HG03196 (cell line): ENCODE data around the gene SLC19A2.
"Not testable (repeated sequence)": the region's sequence is repeated elsewhere in the genome, so short reads cannot be mapped to it uniquely, and the experiment has no call there.

ENCODE experiments used
- ATAC-seq: cut with Tn5 transposase; IDR thresholded peaks from one replicate; pipeline ENCODE4 v1.9.1; 2021; ENCODE audit not compliant: unreplicated experiment

Gene SLC19A2

DNA sequence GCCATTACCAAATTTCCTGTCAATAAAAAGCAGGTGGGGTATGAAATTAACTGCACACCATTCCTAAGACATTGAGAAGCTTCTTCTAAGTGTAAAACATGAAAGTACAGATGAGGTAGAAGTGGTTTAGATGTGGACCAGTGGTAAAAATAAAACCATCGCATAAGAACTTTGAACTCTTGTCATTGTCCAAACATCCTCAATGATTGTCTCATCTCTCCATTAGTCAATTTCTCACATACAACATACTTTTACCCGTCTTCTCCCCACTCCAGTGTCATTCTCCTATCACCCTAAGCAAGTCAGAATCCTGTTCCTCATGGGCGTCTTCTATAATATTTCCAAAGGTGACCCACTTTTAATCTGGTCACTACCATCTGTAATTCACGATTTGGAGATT lies 24.3 kb upstream of the SLC19A2 start:
- no peak for ATAC-seq

- ATAC-seq, result no peak
These were observed 23.6 kb upstream of the SLC19A2 start for GRCh38 chr1:169509354-169509753.

DNA sequence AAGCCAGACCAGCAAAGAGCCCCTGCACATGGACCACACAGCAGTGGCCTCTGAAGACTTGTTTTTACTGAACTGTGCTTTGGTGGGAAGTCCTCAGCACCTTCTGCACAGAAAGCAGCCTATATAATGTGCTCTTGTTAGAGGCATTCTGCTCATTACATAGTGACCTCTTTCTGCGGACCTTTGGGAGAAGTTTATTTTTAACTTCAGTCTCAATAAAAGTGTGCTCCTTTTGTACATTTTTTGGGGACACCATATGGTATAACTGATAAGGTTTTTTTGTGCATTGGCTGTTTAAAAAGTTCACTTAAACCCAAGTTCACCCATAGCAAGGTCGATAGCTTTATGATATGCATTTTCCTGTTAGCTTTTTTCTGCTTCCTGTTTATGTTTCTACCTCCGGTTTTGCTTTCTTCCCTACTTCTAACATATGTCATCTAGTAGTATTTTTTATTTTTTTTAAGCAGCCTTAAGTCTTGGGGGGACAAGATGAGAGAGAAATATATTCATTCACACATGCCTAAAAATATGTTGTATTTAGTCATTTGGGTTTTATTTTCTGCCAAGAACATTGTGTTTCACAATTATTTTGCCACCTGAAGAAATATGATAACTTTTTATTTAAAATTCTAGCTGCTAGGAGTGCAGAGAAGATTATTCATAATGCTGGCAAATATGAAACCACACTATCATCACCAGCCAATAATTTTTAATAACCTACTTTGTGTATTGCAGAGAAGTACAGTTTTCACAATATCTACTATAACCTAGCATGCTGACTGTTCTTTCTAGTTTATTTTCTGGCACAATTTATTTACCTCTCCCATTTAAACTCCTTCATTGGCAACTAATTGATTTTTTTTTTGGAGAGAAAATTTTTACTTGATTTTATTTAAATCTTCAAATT lies 22.9 kb upstream of the SLC19A2 start:
- ATAC-seq, result no peak

DNA sequence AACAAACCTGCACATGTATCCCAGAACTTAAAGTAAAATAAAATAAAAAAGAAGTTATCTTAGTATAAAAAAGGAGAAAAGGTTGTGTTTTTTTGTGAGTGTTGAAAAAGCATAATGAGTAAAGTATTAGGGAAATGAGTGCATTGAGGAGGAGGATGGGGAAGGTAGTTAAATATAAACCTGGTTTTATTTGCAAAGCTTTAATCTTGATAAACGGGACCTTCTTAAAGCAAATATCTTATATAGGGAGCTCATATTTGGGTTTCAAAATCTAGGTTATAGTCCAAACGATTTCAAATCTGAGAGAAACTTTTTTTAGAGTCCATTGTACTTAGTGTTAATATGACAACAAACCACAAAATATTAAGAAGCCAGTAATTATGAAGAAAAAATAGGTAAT lies 21.7 kb upstream of the SLC19A2 start:
- no peak for ATAC-seq

DNA sequence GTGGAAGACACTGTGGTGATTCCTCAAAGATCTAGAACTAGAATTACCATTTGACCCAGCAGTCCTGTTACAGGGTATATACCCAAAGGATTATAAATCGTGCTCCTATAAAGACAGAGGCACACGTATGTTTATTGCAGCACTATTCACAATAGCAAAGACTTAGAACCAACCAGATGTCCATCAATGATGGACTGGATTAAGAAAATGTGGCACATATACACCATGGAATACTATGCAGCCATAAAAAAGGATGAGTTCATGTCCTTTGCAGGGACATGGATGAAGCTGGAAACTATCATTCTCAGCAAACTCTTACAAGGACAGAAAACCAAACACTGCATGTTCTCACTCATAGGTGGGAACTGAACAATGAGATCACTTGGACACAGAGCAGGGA lies 17.9 kb upstream of the SLC19A2 start:
- not testable (repeated sequence) for ATAC-seq

GRCh38 chr1:169499807-169500206 lies 14.1 kb upstream of the SLC19A2 start:
- no peak for ATAC-seq

- no peak for ATAC-seq
These were observed 11.6 kb upstream of the SLC19A2 start for GRCh38 chr1:169497317-169497716.

DNA sequence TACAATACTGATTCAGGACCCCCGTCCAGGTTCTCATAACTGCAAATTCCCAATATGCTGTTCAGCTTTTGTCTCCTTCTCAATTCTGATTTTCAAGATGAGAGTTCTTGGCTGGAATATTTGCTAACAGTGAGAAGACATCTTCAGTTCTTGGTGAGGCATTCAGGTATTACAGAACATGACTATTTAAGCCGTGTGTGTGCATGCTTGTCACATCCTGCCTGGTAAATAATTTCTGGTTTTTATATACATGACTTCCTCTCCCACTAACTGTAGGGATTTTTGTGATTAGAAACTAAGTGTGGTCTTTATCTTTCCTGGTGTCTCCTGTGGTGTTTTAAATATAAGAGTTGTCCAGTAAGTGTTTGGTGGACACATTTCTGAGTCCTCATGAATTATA lies 10.2 kb upstream of the SLC19A2 start:
- no peak for ATAC-seq

GRCh38 chr1:169495046-169495775 lies 9.5 kb upstream of the SLC19A2 start:
- ATAC-seq, result no peak

GRCh38 chr1:169494343-169494742 lies 8.6 kb upstream of the SLC19A2 start:
- no peak for ATAC-seq

GRCh38 chr1:169493251-169493650 lies 7.5 kb upstream of the SLC19A2 start:
- ATAC-seq, result no peak

DNA sequence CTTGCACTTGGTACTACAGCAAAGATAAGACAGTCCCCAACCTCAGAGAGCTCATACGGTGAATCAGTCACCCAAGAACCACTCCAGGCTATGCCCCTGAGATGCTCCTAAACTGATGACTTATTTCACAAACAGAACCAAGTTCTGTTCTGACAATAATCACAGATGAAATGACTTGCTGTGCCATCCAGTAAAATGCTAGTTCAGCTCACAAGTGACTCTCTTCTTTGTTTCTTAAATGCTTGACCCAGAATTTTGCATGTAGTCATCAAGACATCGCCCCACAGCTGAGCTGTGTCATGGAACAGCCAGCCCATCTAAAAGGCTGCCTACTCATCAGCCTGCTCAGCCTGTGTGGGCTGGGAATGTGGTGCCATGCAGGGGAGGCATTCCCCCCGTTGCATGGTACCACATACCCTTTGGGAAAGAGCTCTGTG lies 6.1 kb upstream of the SLC19A2 start:
- peak; percentile 49 for ATAC-seq

DNA sequence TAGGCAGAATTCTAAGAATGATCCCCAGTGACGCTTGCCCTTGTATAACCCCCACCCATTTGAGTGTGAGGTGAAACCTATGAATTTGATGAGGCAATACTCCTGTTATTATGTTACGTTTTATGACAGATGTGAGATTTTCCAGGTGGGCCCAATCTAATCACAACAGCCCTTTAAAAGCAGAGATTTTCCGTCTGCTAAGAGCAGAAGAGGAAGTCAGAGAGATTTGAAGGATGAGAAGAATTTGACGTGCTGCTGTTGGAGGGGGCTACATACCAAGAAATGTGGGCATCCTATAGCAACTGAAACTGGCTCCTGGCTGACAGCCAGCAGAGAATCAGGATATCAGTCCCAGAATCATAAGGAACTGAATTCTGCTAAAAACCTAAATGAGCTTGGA lies 2.4 kb upstream of the SLC19A2 start:
- no peak for ATAC-seq

DNA sequence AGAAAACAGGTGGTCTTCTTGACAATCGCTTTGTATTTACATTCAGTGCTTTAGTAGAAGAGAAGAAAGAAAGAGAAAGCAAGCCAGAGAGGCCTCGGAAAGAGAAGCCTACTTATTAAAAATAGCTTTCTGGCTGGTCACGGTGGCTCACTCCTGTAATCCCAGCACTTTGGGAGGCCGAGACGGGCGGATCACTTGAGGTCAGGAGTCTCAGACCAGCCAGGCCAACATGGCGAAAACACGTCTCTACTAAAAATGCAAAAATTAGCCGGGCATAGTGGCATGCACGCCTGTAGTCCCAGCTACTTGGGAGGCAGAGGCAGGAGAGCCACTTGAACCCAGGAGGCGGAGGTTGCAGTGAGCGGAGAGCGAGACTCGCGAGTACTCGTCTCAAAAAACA lies 1.8 kb upstream of the SLC19A2 start:
- ATAC-seq, result no peak

DNA sequence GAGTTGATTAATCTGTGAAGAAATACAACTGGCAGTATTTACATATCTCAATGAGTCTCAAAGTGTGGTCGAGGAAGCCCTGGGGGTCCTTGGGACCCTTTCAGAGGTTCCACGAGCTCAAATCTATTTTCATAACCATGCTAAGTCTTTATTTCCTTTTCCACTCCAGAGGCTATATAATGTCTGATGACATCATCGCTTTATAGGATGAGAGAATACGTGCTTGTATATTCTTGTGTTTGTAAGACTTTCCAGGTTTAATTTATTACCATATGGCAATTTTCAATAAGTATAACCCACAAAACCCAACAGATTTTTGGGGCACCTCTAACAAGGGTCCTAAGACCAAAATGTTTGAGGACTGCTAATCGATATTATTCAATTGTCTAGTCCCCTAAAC lies 1.4 kb upstream of the SLC19A2 start:
- no peak for ATAC-seq

GRCh38 chr1:169486281-169487051 lies 722 bp upstream of the SLC19A2 start:
- no peak for ATAC-seq

DNA sequence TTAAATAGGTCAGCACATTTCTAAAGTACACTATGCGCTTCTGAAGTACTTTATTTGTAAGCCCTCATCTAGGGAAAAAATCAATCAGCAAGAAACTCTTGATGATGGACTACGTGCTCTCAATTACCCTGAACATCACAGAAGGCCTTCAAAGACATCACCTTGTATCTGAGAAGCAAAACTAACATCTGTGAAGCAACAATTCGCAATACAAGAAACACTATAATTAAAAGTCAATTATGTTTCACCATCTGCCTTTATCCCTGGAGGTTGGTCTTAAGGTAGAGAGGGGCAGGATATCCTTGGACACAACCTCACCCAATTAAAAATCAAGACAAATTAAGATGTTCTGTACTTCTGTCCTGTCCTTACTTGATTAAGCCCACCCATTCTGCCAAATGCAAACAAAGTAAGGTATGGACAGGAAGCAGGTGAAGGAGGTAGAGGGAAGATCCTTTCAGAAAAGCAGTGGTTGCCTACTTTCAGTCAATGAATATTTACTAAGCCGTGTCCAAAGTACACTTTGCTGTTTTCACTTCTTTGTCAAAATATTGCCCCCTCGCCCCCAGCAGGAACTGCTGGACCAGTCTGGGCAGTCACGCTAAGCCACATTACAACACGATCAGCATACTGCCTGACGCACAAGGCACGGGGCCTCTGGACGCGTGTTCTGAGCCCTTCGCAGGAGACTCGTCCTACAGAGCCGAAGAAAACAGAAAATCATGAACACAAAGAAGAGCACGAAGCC lies 887 bp downstream of the SLC19A2 start:
- ATAC-seq, result peak; percentile 12

DNA sequence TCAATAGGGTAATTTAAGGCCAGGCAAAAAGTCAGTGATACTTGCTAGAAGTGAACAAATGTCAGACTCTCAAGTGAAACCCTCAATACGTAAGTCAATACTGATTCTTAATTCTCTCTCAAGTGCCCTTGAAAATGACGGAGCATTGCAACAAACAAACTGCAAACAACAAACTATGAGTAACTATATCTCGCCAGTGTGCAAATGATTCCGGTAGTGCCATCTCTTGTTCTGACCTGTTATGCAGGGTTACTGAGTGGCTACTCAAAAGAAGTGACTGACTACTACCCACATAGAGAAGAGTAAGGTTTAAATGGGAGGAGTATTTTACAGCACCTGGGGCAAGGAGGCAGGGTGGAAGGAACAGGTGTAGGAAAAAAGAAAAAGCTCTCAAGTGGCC lies 1.6 kb downstream of the SLC19A2 start:
- ATAC-seq, result no peak

DNA sequence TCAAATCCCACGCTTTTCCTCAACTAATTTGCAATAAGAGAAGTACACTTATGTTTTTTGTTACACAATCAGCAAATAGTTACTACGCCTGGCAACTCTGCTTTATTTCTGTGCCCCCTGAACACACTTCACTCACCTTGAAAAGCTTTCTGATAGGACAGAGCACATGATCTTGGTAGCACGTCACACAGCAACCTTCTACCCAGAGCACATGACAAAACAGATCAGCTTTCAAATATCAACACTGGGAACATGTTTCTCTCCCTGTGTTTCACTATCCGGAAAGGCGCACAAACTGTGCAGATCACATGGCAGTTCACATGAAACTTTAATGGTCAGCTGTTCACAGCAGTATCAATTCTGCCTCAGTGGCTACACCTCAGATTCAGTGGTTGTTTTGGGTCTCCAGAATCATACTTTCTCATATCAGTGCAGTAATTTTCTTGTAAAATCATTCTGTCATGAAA lies 2.2 kb downstream of the SLC19A2 start:
- ATAC-seq, result no peak

DNA sequence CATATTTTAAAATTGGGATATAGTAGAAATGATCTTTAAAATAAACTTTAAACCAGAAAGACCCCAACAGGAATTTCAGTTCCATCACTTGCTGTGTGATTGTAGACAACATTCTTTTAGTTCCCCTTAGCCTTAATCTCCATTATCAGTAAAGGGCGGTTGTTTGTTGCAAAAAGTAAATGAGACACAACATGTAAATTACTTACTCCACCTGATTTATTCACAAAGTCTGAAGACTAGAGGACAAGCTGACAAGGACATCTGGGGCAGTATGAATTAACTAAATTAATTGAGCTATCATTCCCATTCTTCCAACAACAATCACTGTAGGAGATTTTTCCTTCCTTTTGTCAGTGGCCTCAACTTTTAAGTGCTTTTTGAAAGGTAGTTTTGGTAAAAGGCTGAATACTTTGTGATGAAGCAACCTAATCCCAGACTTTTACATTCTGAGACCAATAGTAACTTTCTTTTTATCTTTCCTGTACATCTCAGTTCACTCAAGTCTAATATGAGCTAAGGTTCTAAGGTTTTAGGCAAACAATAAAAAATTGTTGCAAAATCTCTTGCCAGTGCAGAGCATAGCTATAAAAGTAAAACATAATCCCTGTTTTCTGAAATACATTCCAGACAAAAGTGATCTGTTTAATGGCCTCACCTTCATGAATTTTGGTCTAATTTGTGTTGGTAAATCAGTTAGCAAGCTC lies 6.2 kb downstream of the SLC19A2 start:
- no peak for ATAC-seq
